HS-27A (cell line): ENCODE results near the gene LY6G5C.
"Not testable (repeated sequence)": the region's sequence is repeated elsewhere in the genome, so short reads cannot be mapped to it uniquely, and the experiment has no call there.

Source experiments
- DNase-seq: peaks from one replicate; pipeline ENCODE4 v3.0.0-alpha.2; 2012; ENCODE audit warnings: low read depth, missing footprints

The LY6G5C gene

DNA sequence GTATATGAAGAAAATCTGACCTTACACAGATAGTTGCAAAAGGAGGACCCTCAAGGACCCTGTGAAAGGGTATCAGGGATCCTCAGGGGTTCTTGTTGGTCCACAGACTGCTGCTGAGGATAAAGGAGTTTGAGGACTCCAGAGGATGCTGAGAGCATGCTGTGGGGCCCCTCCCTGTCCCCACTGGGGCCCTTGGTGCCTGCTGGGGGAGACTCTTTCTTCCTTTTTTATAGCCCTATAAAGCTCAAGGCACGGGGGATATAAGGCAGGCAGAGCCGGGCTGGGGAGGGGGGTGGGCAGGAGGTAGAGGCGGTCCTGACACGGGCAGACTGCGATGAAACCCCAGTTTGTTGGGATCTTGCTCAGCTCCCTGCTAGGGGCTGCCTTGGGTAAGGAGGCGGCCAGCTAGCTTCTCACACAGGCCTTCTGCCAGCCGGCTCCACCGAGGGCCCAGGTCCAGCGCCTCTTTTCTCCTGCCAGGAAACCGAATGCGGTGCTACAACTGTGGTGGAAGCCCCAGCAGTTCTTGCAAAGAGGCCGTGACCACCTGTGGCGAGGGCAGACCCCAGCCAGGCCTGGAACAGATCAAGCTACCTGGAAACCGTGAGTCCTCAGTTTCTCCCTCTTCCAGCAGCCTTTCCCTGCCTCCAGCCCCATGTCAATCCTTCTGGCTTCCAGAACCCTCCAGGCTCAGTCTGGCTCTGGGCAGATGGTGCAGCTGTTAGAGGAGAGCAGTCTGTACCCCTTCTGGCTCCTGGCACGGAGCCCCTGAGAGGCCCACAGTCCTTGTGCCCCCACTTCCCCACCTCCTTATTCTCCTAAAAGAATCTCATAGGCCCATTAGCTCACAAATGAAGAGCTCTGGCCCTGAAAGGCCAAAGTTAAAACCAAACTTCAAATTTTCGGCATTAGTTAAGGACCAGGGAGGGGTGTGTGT lies 34.4 kb upstream of the LY6G5C start, which contains the start of gene LY6G6D:
Gene LY6G6D, plus strand, starts transcription at position 327 of the 937 bp plus-strand sequence. Its CDS starts 8 bp downstream, at position 335.
- DNase-seq, result no peak

DNA sequence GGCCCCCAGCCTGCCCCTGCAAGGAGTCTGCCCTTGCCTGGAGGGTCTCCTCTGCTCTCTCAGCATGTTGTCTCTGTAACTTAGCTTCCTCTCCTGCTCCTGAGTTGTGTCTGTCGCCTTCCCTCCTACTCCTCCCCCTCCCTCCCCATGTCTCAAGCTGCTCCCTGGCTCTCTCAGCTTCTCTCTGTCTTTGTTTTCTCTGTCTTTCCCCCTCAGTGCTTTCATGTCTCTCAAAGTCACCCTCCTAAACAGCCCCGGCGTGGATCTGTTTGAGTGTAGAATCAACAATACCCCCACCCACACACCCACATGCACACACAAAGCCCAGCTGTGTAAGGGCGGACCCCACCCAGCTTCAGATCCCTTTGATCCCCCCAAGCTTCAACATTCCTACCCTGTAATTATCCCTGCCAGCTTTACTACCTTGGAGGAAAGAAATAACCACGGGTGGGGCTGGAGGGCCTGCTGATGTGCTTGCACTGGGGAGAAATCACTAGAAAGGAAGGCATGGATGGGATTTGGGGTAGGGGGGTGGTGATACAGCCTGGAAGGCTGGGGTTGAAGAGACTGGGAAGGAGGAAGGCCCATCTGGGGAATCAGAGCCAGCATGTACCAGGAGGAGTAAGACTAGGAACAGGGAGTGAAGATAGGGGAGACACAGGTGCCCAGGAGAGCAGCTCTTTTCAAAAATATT lies 33.3 kb upstream of the LY6G5C start:
- DNase-seq, result no peak

GRCh38 chr6:31713465-31713864 lies 32.6 kb upstream of the LY6G5C start:
- DNase-seq, result no peak

- DNase-seq, result no peak
These were observed 31.4 kb upstream of the LY6G5C start for GRCh38 chr6:31712296-31712695.

DNA sequence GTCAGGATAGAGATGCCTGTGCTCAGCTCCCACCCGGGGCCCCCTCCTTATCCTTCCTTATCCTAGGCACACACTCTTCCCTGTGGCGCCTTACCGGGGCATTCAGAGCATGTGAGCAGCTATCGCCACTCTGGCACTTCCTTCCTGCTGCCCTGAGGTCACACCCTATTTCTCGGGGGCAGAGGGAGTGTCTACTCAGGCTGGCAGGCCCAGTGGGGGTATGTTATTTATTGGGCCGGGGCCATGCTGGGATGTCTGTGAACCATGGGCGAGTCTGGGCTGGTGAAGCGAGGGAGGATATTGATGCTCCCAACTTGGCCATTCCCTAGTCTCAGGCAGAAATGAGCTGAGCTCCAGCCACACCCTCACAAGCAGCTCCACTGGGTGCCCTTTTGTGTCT lies 30.4 kb upstream of the LY6G5C start:
- DNase-seq, result no peak

- DNase-seq, result no peak
These were observed 29.8 kb upstream of the LY6G5C start for GRCh38 chr6:31710523-31711219.

- not testable (repeated sequence) for DNase-seq
These were observed 28.3 kb upstream of the LY6G5C start for GRCh38 chr6:31709157-31709556.

- DNase-seq, result no peak
These were observed 27.4 kb upstream of the LY6G5C start for GRCh38 chr6:31708224-31708623.

GRCh38 chr6:31707701-31708100 lies 26.8 kb upstream of the LY6G5C start:
- DNase-seq, result no peak

DNA sequence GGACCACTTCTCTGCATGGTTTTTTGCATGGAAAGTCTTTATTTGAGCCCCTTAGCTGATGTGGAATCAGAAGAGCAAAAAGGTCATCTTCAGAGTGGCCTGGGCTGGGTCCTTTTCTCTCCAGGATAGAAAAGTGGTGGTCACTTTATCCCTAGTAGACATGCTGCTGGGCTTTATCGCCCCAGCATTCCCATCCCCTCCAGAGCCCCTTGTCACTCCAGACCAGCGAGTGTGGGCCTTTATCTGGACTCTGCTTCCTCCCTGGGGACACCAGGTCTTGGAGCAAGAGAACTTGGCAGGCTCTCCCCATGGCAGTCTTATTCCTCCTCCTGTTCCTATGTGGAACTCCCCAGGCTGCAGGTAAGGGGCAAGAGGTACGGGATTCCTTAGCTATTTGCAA lies 25.7 kb upstream of the LY6G5C start, which contains the start of gene LY6G6F:
Gene LY6G6F, plus strand, starts transcription at position 268 of the 400 bp plus-strand sequence. Its CDS starts 41 bp downstream, at position 309.
- no peak for DNase-seq

DNA sequence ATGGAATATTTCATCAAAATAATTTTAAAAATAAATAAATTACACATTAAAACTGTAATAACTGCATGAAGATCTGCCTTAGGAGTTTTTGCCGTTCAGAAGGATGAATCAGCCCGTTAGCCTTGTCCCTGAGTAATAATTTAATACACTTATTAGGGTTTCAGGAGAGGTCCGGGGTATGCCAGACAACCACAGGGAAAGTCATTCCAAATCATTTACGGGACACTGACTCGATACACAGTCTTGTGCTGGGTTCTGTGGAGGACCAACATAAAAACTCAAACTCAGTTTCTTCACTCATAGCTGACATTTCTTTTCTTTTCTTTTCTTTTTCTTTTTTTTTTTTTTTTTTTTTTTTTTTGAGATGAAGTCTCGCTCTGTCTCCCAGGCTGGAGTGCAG lies 25.1 kb upstream of the LY6G5C start:
- no peak for DNase-seq

GRCh38 chr6:31702819-31703716 lies 22.2 kb upstream of the LY6G5C start, which contains the start of gene ABHD16A:
ABHD16A (minus strand) TSS chr6:31703324; CDS start chr6:31703281, 43 bp downstream.
- peak; percentile 94 for DNase-seq

DNA sequence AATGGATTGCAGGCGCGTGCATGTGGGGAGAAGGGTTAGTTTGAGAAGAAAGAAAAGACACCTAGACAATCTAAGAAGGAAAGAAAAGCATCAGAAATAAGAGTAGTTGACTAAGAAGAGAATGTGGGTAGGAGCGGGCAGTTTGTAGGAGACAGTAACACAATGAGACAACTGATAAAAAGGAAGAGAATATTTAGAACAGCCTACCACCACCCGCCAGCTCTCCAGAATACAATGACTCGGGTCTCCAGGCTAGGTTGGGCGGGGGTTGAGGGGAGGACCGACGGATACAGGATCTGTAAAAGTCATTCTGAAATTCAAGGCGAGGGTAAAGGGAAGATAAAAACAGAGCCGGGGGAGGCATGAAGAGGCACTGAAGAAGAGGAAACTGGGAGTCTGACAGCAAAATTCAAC lies 21.5 kb upstream of the LY6G5C start:
- no peak for DNase-seq

GRCh38 chr6:31701666-31702404 lies 21.0 kb upstream of the LY6G5C start:
- DNase-seq, result no peak

GRCh38 chr6:31700740-31701401 lies 20.0 kb upstream of the LY6G5C start:
- DNase-seq, result no peak

- no peak for DNase-seq
These were observed 16.7 kb upstream of the LY6G5C start for GRCh38 chr6:31697555-31697954.

DNA sequence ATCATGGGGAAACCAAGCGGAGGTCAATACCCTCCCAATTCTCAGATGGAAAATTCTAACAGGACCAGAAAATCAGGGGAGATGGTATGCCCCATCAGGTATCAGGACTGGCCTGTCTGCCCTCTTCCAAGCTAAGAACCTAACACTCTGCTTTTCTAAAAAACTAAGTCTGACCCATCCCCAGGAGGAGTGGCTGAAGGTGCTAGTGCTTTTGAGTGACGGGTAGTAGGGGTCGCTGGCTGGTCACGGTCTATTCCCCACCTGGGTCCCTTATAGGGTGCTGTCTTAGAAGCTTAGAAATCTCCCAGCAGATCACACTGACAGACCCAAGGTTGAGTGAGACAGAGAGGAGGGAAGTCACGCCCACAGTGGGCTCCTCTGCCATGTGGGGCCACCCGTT lies 12.7 kb upstream of the LY6G5C start:
- DNase-seq, result no peak

- DNase-seq, result no peak
These were observed 12.0 kb upstream of the LY6G5C start for GRCh38 chr6:31692886-31693285.

DNA sequence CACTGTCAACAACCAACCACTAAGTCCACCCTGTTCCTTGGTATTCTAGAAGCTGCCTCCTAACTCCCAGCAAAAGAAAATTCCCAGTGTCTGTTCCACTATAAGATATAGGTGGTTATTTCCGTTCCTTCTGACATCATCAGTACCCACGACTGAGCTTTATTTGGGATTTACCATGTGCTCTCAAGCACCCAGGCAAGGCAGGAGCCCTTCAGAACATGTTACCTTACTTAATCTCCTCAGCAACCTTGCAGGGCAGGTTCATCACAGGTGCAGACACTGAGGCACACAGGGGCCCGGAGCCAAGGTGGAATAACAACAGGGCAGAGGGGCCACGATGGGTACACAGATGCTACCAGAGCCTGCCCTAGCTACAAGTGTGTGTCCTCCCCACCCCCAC lies 11.5 kb upstream of the LY6G5C start:
- no peak for DNase-seq

DNA sequence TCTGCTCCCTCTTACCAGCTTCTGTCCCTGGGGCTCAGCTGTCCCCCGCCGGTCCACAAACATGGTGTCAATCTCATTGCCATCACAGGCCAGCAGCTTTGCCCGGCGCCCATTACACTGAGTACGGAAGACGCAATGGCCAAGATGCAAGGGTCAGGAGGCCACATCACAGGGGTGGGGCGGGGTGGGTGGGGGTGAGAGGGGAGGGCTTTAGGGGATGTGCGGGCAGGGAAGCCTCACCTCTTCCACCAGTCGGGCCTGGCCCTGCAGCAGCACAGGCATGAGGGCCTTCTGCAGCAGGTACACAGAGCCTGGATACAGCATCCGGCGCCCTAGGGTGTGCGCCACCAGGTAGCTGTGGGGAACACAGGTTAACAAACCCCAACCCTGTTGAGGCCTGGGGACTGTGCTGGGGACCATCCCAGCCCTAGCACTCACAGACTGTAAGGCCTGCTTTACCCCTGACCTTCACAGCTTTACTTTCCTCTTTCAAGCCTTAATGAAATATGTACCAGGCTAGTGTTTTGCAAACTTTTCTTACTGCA lies 10.8 kb upstream of the LY6G5C start:
- DNase-seq, result no peak
